ENCODE measurements around the gene OTOS.

OTOS gene

DNA sequence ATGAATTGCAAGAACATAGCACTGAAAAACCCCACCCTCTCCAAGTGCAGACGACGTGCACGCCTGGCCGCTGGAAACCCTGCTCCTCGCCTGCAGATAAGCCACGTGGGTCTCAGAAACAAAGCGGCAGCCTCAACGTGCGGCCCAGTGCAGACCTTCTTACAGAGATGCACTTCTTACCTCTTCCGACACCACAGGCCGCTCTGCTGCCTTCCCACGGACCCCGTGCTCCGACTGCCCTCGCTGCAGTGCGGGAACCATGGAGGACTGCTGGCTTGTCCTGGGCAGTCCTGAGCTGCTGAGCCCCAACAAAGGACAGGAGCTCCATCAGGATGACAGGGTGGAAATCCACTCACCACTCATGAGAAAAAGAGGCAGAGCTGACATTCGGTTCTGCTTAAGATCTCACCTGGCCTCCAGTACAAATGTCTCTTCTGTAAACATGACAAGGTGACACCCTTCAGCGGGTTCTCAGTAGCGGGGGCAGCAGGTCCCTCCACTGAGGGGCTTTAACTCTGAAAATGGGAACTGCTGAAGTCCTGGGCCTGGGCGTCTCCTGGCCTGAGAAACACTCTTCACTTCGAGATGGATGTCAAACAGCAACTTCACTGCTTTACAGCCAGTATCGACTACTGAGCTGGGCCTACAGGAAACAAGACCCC is 10.6 kb downstream of the OTOS start:
- TF ChIP-seq, protein P1, sequence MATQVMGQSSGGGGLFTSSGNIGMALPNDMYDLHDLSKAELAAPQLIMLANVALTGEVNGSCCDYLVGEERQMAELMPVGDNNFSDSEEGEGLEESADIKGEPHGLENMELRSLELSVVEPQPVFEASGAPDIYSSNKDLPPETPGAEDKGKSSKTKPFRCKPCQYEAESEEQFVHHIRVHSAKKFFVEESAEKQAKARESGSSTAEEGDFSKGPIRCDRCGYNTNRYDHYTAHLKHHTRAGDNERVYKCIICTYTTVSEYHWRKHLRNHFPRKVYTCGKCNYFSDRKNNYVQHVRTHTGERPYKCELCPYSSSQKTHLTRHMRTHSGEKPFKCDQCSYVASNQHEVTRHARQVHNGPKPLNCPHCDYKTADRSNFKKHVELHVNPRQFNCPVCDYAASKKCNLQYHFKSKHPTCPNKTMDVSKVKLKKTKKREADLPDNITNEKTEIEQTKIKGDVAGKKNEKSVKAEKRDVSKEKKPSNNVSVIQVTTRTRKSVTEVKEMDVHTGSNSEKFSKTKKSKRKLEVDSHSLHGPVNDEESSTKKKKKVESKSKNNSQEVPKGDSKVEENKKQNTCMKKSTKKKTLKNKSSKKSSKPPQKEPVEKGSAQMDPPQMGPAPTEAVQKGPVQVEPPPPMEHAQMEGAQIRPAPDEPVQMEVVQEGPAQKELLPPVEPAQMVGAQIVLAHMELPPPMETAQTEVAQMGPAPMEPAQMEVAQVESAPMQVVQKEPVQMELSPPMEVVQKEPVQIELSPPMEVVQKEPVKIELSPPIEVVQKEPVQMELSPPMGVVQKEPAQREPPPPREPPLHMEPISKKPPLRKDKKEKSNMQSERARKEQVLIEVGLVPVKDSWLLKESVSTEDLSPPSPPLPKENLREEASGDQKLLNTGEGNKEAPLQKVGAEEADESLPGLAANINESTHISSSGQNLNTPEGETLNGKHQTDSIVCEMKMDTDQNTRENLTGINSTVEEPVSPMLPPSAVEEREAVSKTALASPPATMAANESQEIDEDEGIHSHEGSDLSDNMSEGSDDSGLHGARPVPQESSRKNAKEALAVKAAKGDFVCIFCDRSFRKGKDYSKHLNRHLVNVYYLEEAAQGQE (IDR thresholded peaks at IDR 0.05; ENCODE audit: insufficient read depth in 1 of 2, low read depth in 2 of 2, low read length in 2 of 2) = no peak
- TF ChIP-seq FOXP2 (optimal IDR thresholded peaks at IDR 0.05; ENCODE audit: borderline replicate concordance, extremely low read depth, extremely low read length, insufficient read depth) = no peak
- no peak for TF ChIP-seq POLR2AphosphoS5 (IDR thresholded peaks at IDR 0.05; ENCODE audit: low read depth, low read length)
- no peak for TF ChIP-seq TAF1 (IDR thresholded peaks at IDR 0.05; ENCODE audit: borderline replicate concordance, insufficient read depth, low read length)
- TF ChIP-seq SIN3A (IDR thresholded peaks at IDR 0.05; ENCODE audit: borderline replicate concordance, insufficient read depth, low read length) = no peak

DNA sequence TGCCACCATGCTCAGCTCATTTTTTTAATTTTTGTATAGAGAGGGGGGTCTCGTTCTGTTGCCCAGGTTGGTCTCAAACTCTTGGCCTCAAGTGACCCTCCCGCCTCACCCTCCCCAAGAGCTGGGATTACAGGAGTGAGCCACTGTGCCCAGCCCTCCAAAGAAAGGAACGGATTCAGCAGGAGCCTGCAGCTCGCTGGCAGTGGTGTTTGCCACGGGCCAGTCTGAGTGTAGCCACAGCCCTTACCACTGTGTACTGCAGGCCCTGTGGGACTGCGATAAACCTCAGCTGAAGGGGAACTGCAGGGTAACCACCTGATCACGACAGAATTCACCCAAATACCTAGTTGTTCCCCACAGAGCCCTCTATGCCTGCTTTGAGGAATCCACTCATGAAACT is 11.1 kb downstream of the OTOS start:
- no peak for TF ChIP-seq FOXP2 (optimal IDR thresholded peaks at IDR 0.05; ENCODE audit: borderline replicate concordance, extremely low read depth, extremely low read length, insufficient read depth)
- TF ChIP-seq SIN3A (IDR thresholded peaks at IDR 0.05; ENCODE audit: borderline replicate concordance, insufficient read depth, low read length) = no peak
- no peak for TF ChIP-seq POLR2AphosphoS5 (IDR thresholded peaks at IDR 0.05; ENCODE audit: low read depth, low read length)
- TF ChIP-seq TAF1 (IDR thresholded peaks at IDR 0.05; ENCODE audit: borderline replicate concordance, insufficient read depth, low read length) = no peak
- TF ChIP-seq, protein P1 (IDR thresholded peaks at IDR 0.05; ENCODE audit: insufficient read depth in 1 of 2, low read depth in 2 of 2, low read length in 2 of 2) = no peak

DNA sequence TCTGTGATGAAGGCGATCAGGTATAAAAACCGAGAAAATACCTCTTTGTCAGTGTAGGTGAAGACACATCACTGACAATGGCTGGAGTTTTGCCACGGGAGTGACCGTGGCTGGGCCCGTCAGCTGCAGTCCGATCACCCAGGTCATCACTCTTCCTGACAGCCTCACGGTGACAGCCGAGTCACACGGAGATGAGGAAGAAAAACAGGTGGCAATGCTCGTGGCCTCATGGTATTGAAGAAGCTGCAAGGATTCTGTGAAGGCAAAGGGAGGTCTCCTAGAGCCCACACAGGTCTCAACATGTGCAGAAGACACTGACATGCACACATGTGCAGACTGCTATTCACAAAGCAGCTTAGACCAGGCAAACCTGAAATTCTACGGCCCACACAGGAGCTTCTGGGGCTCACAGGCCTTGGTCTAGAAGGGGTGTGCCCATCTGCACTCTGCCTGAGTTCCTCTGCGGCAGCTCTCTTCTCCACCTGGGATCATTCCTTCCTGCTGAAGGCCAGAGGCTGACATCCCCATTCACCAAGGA is 11.8 kb downstream of the OTOS start:
- no peak for TF ChIP-seq TAF1 (IDR thresholded peaks at IDR 0.05; ENCODE audit: borderline replicate concordance, insufficient read depth, low read length)
- no peak for TF ChIP-seq SIN3A (IDR thresholded peaks at IDR 0.05; ENCODE audit: borderline replicate concordance, insufficient read depth, low read length)
- no peak for TF ChIP-seq POLR2AphosphoS5 (IDR thresholded peaks at IDR 0.05; ENCODE audit: low read depth, low read length)
- TF ChIP-seq, protein P1 (IDR thresholded peaks at IDR 0.05; ENCODE audit: insufficient read depth in 1 of 2, low read depth in 2 of 2, low read length in 2 of 2) = no peak
- TF ChIP-seq FOXP2 (optimal IDR thresholded peaks at IDR 0.05; ENCODE audit: borderline replicate concordance, extremely low read depth, extremely low read length, insufficient read depth) = no peak

DNA sequence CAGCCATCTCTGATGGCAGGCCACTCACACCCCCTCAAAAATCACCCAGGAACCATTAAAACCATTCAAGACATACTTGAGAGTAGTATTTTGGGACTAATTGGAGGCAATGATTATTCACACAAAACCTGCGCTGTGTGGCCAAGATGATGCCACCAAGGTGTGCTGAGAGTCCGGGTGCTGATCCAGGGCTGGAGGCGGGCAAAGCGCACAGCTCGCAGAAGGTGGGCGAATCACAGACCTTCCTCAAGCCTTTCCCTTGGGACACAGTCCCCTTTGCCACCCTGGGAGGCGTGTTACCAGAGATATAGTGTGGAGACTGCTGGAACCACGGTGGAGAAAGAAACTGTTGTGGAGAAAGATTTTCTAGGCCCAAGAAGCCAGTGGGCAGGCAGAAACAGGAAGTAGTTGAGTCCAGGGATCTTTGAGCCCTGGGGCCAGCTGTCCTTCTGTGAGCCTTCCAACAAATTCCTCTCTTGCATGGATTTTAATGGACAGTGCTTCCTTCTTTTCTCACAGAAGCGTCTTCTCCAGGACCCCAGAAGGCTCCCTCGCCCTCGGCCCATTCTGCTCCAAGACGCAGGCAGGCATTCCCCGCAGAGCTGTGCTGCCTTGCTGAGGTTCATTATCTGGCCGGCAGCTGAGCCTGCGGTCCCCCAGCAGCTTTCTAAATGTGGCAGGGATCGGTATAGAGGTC is 12.4 kb downstream of the OTOS start:
- TF ChIP-seq, protein P1 (IDR thresholded peaks at IDR 0.05; ENCODE audit: insufficient read depth in 1 of 2, low read depth in 2 of 2, low read length in 2 of 2) = no peak
- no peak for TF ChIP-seq TAF1 (IDR thresholded peaks at IDR 0.05; ENCODE audit: borderline replicate concordance, insufficient read depth, low read length)
- no peak for TF ChIP-seq POLR2AphosphoS5 (IDR thresholded peaks at IDR 0.05; ENCODE audit: low read depth, low read length)
- no peak for TF ChIP-seq FOXP2 (optimal IDR thresholded peaks at IDR 0.05; ENCODE audit: borderline replicate concordance, extremely low read depth, extremely low read length, insufficient read depth)
